ENCODE data around the gene GLCE.
"Not testable (repeated sequence)": the region's sequence is repeated elsewhere in the genome, so short reads cannot be mapped to it uniquely, and the experiment has no call there.

Gene GLCE

DNA sequence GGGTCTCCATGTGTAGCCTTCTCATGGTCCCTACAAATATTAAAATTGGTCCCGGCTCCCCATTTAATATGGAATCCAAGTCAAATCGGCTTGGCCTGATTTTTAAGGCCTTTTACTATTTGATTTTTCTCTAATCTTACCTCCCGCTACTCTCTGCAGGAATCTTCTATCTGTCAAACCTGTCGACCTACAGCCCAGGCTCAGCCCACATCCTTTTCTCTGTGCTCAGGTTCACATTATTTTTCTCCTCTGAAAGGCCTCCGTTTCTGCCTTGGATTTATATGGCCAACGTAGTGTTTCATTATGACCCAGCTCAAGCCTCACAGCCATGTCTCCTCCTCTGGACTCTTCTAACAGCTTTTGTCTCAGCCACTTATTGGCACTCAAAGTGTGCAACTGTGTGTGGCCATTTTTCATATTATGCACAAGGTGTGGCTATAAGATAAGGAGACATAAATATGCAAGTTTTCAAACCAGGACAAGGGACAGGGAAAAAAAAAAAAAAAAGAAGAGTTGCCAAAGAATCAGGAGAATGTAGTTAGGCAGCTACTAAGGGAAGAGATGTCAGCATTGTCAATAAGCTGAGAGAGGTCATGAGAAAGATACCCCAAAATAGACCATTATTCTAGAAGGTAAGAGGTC, 2.1 kb upstream of the GLCE start:
- DNase-seq (ENCODE audit: low read depth in 4 of 4, low spot score in 1 of 4) = no peak

DNA sequence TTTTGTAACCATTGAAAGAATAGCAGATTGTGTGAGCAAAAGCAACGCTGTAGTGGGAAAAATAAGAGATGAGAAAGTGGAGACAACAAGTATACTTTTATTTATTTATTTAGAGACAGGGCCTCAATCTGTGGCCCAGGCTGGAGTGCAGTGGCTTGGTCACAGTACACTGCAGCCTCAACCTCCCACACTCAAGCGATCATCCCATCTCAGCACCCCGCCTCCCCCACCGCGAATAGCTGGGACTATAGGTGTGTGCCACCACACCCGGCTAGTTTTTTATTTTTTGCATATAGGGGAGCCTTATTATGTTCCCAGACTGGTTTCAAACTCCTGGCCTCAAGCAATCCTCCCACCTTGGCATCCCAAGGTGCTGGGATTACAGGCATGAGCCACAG, 1.6 kb upstream of the GLCE start:
- DNase-seq (ENCODE audit: low read depth in 4 of 4, low spot score in 1 of 4) = no peak

DNA sequence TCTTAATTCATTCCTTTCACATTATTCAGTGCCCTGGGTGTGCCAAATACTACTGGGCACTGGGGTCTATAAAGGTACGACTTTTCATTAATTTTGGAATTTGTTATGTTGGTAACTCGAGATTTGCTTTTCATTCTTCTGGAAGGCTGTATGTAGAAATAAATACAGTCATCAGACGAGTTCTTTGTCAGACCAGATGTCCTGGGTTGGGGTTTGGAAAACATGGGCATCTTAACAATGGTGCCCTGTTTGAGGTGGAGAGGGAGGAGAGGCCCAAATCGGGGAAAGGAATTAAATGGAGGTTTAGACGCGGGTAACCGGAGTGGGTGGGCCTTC, 662 bp upstream of the GLCE start:
- DNase-seq (ENCODE audit: low read depth in 4 of 4, low spot score in 1 of 4) = no peak

DNA sequence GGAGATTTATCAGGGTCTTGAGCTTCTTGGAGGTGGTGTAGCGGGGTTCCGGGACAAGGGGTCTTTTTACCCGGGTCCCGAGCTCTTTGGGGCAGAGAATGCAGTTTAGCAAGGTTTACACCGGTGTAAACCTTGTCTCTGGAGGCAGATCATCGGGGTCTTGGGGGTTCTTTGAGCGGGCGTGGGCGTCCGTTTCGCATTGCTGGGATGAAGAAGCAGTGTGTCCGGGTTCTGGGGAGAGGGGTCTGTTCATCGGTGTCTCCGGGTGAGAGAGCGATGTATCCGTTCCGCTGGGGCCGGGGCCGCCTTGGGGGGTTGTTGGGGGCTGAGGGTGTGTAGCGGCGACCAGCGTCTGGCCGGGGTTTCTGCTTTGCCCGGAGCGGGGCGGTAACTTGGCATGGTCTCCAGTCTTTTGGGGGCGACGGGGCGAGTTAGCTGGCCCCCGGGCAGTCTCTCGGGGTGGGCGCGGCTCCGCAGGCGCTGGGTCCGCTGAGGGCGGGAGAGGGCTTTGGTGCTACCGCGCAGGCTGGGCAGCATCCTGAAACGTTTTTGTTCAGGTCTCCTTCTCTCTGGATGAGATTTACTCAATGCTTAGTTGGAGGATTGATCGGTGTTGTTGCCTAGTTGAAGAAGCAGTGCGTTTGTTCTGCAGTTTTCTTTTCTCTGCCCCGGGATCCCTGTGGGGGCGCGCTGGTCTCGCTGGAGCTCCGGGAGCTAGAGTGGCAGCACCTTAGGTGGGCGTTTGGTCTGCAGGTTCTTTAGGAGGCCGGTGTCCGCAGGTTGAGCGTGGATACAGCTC, 843 bp downstream of the GLCE start:
- DNase-seq (ENCODE audit: low read depth in 4 of 4, low spot score in 1 of 4) = peak in 1 of 4 experiments; percentile 8

DNA sequence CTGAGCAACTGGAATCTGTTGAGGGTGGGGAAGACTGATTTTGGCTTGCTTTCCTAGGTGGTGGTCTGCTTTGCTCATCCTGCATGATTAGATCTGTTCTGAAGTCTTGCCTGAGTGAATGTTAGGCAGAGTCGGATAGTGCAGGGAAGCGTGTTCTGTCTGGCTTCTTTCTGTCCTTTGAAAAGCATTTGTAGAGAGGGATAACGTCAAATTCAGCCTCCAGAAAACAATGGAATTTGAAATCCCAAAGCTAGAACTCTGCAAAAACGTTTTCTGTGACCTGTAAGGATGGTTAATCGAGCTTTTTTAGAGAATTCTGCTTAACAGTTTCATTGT, 1.4 kb downstream of the GLCE start:
- no peak for DNase-seq (ENCODE audit: low read depth in 4 of 4, low spot score in 1 of 4)

DNA sequence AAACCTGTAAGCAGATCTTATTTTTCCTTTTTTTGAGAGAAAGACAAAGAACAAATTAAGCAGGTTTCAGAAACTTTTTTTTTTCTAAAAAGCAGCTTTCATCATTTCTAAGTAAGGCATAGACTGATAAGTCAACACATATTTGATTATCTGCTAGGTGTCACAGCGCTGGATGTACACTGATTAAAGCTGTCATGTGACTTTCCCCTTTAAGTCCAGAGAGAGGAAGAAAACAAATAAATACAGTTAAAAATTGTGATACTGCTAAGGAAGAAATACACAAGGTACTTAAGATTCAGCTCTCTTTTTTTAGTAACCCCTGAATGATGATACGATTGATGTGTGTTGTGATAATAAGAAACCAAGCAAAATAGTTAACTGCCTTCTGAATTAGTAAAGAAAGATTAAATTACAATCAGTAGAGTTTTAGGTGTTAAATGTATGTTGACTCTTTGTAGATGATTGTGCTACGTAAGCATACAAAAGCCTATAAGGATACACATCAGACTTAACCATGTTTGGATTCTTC, 2.8 kb downstream of the GLCE start:
- no peak for DNase-seq (ENCODE audit: low read depth in 4 of 4, low spot score in 1 of 4)

DNA sequence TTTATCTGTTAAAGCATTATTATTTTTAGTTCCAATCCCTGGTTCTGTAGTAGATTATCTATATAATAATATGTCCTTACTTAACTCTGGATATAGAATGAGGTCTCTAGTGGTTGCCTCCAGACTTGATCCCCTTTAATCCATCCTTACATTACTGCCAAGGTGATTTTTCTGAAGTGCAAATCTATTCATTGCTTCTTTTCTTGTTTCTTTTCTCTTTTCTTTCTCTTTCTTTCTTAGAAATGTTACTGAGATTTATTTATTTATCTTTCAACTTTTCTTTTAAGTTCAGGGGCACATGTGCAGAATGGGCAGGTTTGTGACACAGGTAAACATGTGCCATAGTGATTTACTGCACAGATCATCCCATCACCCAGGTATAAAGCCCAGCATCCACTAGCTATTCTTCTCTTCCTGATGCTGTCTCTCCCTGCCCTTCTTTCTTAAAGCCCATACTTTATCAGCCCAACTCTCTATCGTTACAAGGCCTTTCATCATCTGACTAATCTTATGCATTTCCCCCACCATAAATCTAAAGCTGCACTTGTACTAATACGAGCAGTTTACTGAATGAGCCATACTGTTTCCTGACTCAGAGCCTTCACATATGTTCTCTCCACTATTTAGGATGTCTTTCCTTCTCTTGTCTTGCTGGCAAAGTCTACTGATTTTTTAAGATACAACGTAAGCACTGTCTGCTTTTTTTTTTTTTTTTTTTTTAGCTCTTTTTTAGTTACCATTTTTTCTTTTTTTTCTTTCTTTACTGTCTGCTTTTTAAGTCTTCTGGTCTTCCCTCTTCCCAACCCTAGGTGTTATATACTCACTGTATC, 4.6 kb downstream of the GLCE start:
- DNase-seq (ENCODE audit: low read depth in 4 of 4, low spot score in 1 of 4) = no peak

DNA sequence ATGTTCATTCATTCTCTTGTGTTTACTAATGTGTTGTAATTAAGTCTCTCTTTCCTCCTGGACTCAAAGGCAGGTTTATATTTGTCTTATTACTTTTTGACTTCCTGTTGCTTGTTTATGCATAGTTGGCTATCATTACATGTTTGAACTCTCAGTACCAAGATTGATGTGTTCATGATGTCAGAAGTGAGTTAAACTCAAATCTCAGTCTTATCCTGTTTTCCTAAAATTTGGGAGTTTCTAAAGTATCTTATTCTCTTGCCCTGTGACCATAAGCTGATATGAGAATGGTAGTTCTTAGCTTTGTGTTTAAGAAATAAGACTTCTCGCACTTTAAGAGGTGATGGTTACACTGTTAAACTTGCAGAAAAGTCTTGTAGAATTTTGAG, 5.2 kb downstream of the GLCE start:
- DNase-seq (ENCODE audit: low read depth in 4 of 4, low spot score in 1 of 4) = no peak

DNA sequence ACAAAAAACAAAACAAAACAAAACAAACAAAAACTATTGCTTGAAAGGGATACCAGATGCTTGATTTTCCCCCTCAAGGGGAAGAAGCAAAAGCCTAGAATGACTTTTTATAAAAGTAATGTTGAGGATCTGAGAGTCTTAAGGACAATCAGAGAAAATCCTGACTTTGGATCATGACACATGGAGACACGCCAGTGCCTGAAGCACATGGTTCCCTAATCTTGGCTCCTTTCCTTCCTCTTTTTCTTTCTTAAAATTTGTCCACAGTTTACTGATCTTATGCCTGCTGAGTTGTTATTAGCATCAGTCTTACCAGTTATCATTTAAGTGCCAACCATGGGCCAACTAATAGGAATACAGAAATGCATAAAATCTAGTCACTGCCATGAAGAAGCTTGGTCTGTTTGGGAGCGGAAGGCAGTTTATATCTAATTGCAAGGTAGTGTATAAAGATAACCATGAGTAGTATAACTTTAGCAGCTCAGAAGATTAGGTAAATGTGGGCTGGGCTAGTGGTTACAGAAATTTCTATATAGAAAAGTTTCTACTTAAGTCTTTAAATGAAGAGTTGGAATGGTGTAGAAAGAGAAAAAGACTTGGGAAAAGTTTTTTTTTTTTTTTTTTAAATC, 6.9 kb downstream of the GLCE start:
- no peak for DNase-seq (ENCODE audit: low read depth in 4 of 4, low spot score in 1 of 4)

DNA sequence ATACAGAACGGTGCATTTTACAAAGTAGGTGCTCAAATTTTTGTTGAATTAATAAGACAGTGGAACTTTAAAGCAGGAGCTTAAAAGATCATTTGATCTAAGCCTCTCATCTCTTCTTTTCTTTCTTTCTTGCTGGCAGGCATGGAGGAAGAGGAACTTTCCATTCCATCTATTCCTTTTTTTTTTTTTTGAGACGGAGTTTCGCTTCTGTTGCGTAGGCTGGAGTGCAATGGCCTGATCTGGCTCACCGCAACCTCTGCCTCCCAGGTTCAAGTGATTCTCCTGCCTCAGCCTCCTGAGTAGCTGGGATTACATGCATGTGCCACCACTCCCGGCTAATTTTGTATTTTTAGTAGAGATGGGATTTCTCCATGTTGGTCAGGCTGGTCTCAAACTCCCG, 7.9 kb downstream of the GLCE start:
- DNase-seq (ENCODE audit: low read depth in 4 of 4, low spot score in 1 of 4) = not testable (repeated sequence)

DNA sequence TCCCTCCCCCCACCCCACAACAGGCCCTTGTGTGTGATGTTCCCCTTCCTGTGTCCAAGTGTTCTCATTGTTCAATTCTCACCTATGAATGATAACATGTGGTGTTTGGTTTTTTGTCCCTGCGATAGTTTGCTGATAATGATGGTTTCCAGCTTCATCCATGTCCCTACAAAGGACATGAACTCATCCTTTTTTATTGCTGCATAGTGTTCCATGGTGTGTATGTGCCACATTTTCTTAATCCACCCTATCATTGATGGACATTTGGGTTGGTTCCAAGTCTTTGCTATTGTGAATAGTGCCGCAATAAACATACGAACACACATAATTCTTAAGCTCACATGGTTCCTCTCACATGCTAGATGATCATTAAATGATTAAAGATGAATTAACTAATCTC, 9.1 kb downstream of the GLCE start:
- not testable (repeated sequence) for DNase-seq (ENCODE audit: low read depth in 4 of 4, low spot score in 1 of 4)

DNA sequence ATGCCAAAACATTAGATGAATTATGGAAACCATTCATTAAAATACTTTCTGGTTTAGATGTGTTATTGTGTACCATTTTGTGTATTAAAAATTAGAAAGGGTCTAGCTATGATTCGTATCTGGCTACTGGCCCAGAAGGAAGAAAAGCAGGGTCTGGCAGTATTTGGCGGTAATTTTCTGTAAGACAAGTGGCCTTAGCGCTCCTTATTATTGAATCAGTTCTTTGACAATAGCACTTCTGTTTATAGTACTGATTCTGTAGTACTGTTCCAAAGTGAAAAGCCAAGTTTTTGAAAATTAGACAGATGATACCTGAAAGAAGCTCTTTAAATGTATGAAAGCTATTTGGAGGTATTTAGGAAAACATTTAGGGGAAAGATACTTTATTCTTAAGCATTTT, 10.2 kb downstream of the GLCE start:
- DNase-seq (ENCODE audit: low read depth in 4 of 4, low spot score in 1 of 4) = no peak

DNA sequence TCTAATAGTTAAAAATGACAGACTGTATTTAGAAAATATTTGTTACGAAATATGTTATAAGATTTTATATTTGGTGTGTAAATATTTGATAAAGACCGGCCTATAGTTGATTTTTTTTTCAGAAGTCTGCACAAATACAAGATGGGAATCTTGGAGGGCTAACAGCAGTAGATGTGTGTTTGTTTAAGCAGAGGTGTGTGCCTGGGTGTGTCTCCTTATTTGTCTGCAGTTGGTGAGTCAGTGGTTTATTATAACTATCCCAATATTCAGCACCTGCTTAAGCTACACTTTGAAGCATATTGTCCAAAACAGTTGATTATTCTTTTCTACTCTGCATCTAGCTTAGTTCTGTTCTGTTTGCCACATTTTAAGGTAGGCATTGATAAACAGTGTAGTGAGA, 12.4 kb downstream of the GLCE start:
- no peak for DNase-seq (ENCODE audit: low read depth in 4 of 4, low spot score in 1 of 4)

DNA sequence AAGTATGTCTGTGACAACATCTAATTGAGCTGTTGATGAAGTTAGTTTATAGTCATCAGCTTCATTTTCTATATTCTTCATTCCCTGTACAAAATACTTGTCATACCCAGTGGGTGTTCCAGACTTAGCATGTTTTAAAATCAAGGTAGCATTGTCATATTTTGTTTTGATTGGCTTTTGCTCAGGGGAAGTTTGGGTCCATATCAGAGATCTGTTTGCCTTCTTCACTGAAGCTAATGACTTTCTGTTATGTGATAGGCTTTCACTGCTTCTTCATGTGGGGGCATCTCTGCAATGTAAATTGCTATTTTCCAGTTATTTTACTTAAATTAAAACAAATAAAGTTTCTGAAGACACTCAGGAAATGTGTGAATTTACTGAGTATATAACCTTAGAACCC, 15.1 kb downstream of the GLCE start:
- DNase-seq (ENCODE audit: low read depth in 4 of 4, low spot score in 1 of 4) = no peak

DNA sequence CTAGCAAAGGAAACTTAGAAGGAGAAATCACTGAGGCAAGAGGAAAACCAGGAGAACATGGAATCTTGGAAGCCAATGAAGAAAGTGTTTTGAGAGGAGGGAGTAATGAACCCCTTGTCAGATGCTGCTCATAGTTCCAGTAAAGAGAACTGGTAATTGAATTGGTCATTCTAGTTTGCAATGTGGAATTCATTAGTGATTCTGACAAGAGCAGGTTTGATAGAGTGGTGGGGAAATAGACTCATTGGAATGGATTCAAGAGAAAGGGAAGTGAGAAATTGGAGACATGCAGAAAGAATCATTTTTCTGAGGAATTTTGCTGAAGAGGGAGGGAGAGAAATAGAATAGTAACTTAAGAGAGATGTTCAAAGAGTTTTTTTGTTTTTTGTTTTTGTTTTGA, 21.0 kb downstream of the GLCE start:
- DNase-seq (ENCODE audit: low read depth in 4 of 4, low spot score in 1 of 4) = no peak

DNA sequence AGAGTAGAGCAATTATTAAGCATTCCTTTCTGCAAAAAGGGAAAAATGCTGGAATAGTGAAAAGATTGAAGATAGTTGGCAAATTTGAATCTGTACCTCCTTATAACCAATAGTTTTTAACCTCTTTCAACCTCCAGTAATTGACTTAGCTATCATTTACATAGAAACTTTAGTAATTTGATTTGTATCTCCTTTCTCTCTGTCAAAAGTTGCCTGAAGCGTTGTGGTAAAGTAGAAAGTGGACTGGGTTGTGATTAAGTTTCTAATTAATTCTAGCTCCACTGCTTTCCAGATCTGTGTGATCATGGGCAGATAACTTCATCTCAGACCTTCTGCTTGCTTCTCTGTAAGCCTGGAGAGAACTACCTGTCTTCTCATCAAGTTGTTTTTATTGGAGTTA, 24.8 kb downstream of the GLCE start:
- no peak for DNase-seq (ENCODE audit: low read depth in 4 of 4, low spot score in 1 of 4)

DNA sequence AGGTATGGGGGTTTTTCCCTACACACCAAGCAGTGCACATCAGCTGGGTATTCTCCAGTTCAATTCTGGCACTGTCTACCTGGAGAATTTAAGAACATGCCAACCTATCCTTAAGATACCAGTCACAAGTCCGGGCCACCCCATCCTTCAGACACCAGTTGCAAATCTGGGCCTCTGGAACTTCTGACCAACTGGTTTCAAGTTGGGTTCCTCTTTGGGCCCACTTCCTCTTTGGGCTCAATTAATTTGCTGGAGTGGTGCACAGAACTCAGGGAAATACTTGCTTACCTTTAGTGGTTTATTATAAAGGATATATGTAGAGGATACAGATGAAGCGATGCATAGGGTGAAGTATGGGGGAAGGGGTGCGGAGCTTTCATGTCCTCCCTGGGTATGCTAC, 25.3 kb downstream of the GLCE start:
- DNase-seq (ENCODE audit: low read depth in 4 of 4, low spot score in 1 of 4) = no peak

DNA sequence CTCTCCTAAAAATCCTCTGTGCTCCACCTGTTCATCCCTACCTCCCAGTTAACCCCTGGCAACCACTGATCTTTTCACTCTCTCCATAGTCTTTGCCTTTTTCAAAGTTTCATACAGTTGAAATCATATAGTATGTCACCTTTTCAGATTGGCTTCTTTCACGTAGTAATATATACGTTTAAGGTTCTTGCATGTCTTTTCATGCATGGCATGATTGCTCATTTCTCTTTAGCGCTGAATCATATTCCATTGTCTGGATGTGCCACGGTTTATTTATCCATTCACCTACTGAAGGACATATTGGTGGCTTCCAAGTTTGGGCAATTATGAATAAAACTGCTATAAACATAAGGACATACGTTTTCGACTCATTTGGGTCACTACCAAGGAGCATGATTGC, 28.7 kb downstream of the GLCE start:
- DNase-seq (ENCODE audit: low read depth in 4 of 4, low spot score in 1 of 4) = no peak

DNA sequence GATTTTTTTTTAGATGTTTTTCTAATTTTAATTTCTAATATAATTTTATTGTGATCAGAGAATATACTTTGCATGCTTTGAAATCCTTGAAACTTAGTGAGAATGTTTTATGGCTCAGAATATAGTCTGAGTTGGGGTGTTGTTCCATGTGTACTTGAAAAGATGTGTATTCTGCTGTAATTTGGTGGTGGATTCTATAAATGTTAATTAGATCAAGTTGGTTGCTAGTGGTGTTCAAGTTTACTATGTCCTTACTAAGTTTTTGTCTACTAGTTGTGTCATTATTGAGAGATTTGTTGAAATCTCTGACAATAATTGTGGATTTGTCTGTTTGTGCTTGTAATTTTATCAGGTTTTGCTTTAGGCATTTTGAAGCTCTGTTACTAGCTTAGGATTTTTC, 29.7 kb downstream of the GLCE start:
- no peak for DNase-seq (ENCODE audit: low read depth in 4 of 4, low spot score in 1 of 4)

DNA sequence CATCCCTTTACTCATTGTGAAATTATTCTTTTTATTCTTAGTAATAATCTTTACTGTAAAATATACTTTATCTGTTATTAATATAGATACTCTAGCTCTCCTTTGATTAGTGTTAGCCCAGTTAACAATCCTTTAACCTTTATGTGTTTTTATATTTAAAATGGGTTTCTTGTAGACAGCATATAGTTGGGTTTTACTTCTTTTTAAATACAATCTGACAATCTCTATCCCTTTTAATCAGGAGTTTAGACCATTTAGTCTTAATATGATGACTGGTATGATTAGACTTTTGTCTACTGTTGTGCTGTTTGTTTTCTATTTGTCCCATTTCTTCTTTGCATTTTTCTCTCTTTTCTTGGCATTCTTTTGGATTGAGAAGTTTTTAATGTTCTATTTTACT, 30.1 kb downstream of the GLCE start:
- no peak for DNase-seq (ENCODE audit: low read depth in 4 of 4, low spot score in 1 of 4)

DNA sequence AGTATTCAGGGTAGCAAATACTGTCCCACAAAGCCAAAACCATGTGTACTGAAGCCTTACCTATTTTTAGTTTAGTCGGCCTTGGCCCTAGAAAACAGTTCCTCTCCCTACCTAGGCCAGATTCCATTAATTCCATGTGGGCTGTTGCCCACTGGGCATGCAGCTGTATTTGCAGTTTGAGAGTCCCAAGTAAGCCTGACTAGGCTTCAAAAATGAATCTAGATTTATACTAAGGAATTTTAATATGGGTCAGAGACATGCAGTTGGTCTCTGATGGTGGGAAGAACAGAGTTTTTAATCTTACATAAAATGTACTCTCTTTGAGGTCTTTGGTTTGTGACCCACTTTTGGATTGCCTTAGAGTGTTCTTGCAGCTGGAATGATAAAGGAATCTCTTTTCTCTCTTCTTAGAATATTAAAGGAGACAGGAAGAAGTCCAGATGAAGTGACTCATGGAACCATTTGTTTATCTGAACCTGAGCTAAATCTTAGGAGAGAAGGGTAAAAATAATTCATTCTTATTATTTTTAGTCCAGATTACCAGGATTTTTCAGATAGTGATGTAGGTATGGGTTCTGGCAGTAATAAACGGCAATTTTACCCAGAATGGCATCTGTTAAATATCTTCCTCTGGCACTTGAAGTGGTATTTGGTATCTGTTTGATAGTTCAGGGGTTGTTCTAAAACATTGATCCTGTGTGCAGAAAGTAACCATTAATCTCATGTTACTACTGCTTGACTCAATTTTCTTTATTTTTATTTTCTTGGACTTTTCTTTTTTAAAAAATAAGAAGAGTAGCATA, 33.8 kb downstream of the GLCE start:
- no peak for DNase-seq (ENCODE audit: low read depth in 4 of 4, low spot score in 1 of 4)

Measured in stimulated activated CD4-positive, alpha-beta T cell treated with anti-CD3 and anti-CD28 coated beads, Interleukin-1b, Interleukin-23, amount 100 ng/mL, for 24 hours (primary cell).